H9 (cell line): ENCODE results near the gene CYP2C19. TPM values are rescaled to one million over a fixed set of nuclear protein-coding genes. Genes with fewer than 3 reads are reported as not detected.

Experiments used
- DNase-seq: peaks from one replicate; pipeline ENCODE4 v3.0.0-alpha.2; 2017
- H2AFZ ChIP-seq: one replicate; pipeline ENCODE4 v1.6.1; 2013; ENCODE audit warnings: mild to moderate bottlenecking, low read length, control low read depth, moderate library complexity
- H2AK5ac ChIP-seq: 2 replicates; pipeline ENCODE4 v1.6.1; 2013; ENCODE audit warnings: low read length, control low read depth, mixed read lengths; ENCODE audit not compliant: insufficient read length
- H2BK120ac ChIP-seq: one replicate; pipeline ENCODE4 v1.6.1; 2013; ENCODE audit warnings: low read depth, mild to moderate bottlenecking, low read length, control low read depth, inconsistent platforms; ENCODE audit not compliant: poor library complexity, severe bottlenecking
- H2BK12ac ChIP-seq: 2 replicates; pipeline ENCODE4 v1.6.1; 2013; ENCODE audit warnings: low read length, control low read depth, mixed read lengths, low read depth; ENCODE audit not compliant: insufficient read length
- H2BK15ac ChIP-seq: 2 replicates; pipeline ENCODE4 v1.6.1; 2013; ENCODE audit warnings: low read depth, low read length, control low read depth
- H2BK20ac ChIP-seq: one replicate; pipeline ENCODE4 v1.6.1; 2013; ENCODE audit warnings: low read depth, mild to moderate bottlenecking, low read length, control low read depth, inconsistent platforms; ENCODE audit not compliant: poor library complexity, severe bottlenecking
- H2BK5ac ChIP-seq: 2 replicates; pipeline ENCODE4 v1.6.1; 2013; ENCODE audit warnings: low read length, control low read depth, mixed read lengths; ENCODE audit not compliant: insufficient read length
- H3K14ac ChIP-seq: 2 replicates; pipeline ENCODE4 v1.6.1; 2013; ENCODE audit warnings: low read length, control low read depth; ENCODE audit not compliant: insufficient read depth
- H3K18ac ChIP-seq: 2 replicates; pipeline ENCODE4 v1.6.1; 2013; ENCODE audit warnings: low read depth, mild to moderate bottlenecking, mixed read lengths, low read length, control low read depth; ENCODE audit not compliant: insufficient read length
- H3K23ac ChIP-seq: 2 replicates; pipeline ENCODE4 v1.6.1; 2013; ENCODE audit warnings: low read length, control low read depth, mixed read lengths, low read depth; ENCODE audit not compliant: insufficient read length
- H3K23me2 ChIP-seq: 2 replicates; pipeline ENCODE4 v1.6.1; 2013; ENCODE audit warnings: low read depth, mild to moderate bottlenecking, mixed read lengths, low read length, control low read depth; ENCODE audit not compliant: insufficient read length, poor library complexity, severe bottlenecking
- H3K27ac ChIP-seq: 2 replicates; pipeline ENCODE4 v1.5.1; 2013; ENCODE audit warnings: low read length, control low read depth, mixed read lengths, low read depth; ENCODE audit not compliant: insufficient read length
- H3K27me3 ChIP-seq: 2 replicates; pipeline ENCODE4 v1.6.1; 2013; ENCODE audit warnings: low read length, control low read depth, inconsistent platforms; ENCODE audit not compliant: insufficient read depth
- H3K4ac ChIP-seq: 2 replicates; pipeline ENCODE4 v1.6.1; 2013; ENCODE audit warnings: low read depth, mild to moderate bottlenecking, control low read depth, inconsistent platforms, low read length, moderate library complexity
- H3K4me1 ChIP-seq: 2 replicates; pipeline ENCODE4 v1.6.1; 2013; ENCODE audit warnings: low read length, control low read depth, inconsistent platforms; ENCODE audit not compliant: insufficient read depth
- H3K4me2 ChIP-seq: 2 replicates; pipeline ENCODE4 v1.6.1; 2013; ENCODE audit warnings: low read length, control low read depth, mixed read lengths; ENCODE audit not compliant: insufficient read length, insufficient read depth
- H3K56ac ChIP-seq: 2 replicates; pipeline ENCODE4 v1.6.1; 2013; ENCODE audit warnings: low read depth, mild to moderate bottlenecking, mixed read lengths, low read length, control low read depth; ENCODE audit not compliant: insufficient read length
- H3K79me1 ChIP-seq: 2 replicates; pipeline ENCODE4 v1.6.1; 2013; ENCODE audit warnings: low read depth, mild to moderate bottlenecking, moderate library complexity, low read length, control low read depth, inconsistent platforms; ENCODE audit not compliant: insufficient read depth, poor library complexity, severe bottlenecking
- H3K79me2 ChIP-seq: 2 replicates; pipeline ENCODE4 v1.6.1; 2013; ENCODE audit warnings: low read length, control low read depth, inconsistent platforms; ENCODE audit not compliant: insufficient read depth
- H3K9ac ChIP-seq: 2 replicates; pipeline ENCODE4 v1.6.1; 2013; ENCODE audit warnings: low read length, control low read depth, mixed read lengths; ENCODE audit not compliant: insufficient read length; ENCODE audit errors: extremely low read depth
- H3K9me3 ChIP-seq: one replicate; pipeline ENCODE4 v1.6.1; 2013; ENCODE audit warnings: low read depth, low read length, inconsistent platforms; ENCODE audit not compliant: control insufficient read depth
- H3T11ph ChIP-seq: one replicate; pipeline ENCODE4 v1.6.1; 2013; ENCODE audit warnings: mild to moderate bottlenecking, low read length, control low read depth, inconsistent platforms
- H4K20me1 ChIP-seq: one replicate; pipeline ENCODE4 v1.6.1; 2013; ENCODE audit not compliant: control insufficient read depth, insufficient read length, insufficient read depth
- H4K5ac ChIP-seq: 2 replicates; pipeline ENCODE4 v1.6.1; 2013; ENCODE audit warnings: low read depth, mild to moderate bottlenecking, mixed read lengths, low read length, control low read depth; ENCODE audit not compliant: insufficient read length
- H4K8ac ChIP-seq: replicated peaks from 2 replicates; pipeline ENCODE4 v1.6.1; 2013; ENCODE audit warnings: low read length, control low read depth, mixed read lengths, low read depth; ENCODE audit not compliant: insufficient read length
- H4K91ac ChIP-seq: 2 replicates; pipeline ENCODE4 v1.6.1; 2013; ENCODE audit warnings: low read depth, mild to moderate bottlenecking, moderate library complexity, mixed read lengths, low read length, control low read depth; ENCODE audit not compliant: insufficient read length
- H3K27ac Mint-ChIP-seq, 3 experiments: 2 replicates in 2 of 3; 3 replicates in 1 of 3; pipeline ENCODE4 v1.8.0; 2020 to 2021; ENCODE audit warnings: mixed read lengths in 3 of 3, mild to moderate bottlenecking in 1 of 3, moderate library complexity in 1 of 3
- H3K27me3 Mint-ChIP-seq: 2 replicates; pipeline ENCODE4 v1.8.0; 2021; ENCODE audit warnings: low read depth, mild to moderate bottlenecking, moderate library complexity, mixed read lengths
- H3K36me3 Mint-ChIP-seq, 3 experiments: 2 replicates in 2 of 3; 3 replicates in 1 of 3; pipeline ENCODE4 v1.8.0; 2020 to 2021; ENCODE audit warnings: low read depth in 3 of 3, mixed read lengths in 3 of 3; ENCODE audit not compliant: insufficient read depth in 1 of 3
- H3K4me1 Mint-ChIP-seq, 2 experiments: 2 replicates each; pipeline ENCODE4 v1.8.0; 2020; ENCODE audit warnings: mixed read lengths in 2 of 2
- H3K4me3 Mint-ChIP-seq, 2 experiments: 2 replicates in 1 of 2; 3 replicates in 1 of 2; pipeline ENCODE4 v1.8.0; 2020 to 2021; ENCODE audit warnings: mild to moderate bottlenecking in 2 of 2, mixed read lengths in 2 of 2, moderate library complexity in 1 of 2
- H3K9me3 Mint-ChIP-seq, 2 experiments: 2 replicates in 1 of 2; 3 replicates in 1 of 2; pipeline ENCODE4 v1.8.0; 2020; ENCODE audit warnings: mild to moderate bottlenecking in 2 of 2, mixed read lengths in 2 of 2, moderate library complexity in 1 of 2
- CTCF ChIP-seq: fragments of 200-600 bp; sonication (generic); conservative IDR thresholded peaks from 3 replicates; pipeline ENCODE4 v1.8.0; 2021; ENCODE audit warnings: antibody characterized with exemption, mild to moderate bottlenecking
- total RNA-seq: library from RNA; stranded (reverse); gene quantifications from 2 replicates; pipeline ENCODE4 v1.2.1, GENCODE V29; 2021

The CYP2C19 gene
- total RNA-seq, 1 experiment from 2014 or later, result not detected

GRCh38 chr10:94851263-94851662 lies 88.8 kb downstream of the CYP2C19 start:
- no peak overlapping the region for H3K27ac ChIP-seq
- no peak overlapping the region for H2AK5ac ChIP-seq
- no peak overlapping the region for H2BK5ac ChIP-seq
- H2BK20ac ChIP-seq, result no peak overlapping the region
- no peak overlapping the region for H3K4me3 Mint-ChIP-seq
- no peak overlapping the region for H3K23ac ChIP-seq
- H3K56ac ChIP-seq, result no peak overlapping the region
- no peak overlapping the region for H4K8ac ChIP-seq
- no peak overlapping the region for H2BK12ac ChIP-seq
- no peak overlapping the region for H3K18ac ChIP-seq
- no peaks in the 10 kb centered on the region for H4K20me1 ChIP-seq
- H3K4ac ChIP-seq, result no peak overlapping the region
- no peak overlapping the region for H3K9ac ChIP-seq
- no peak overlapping the region for H2BK120ac ChIP-seq
- H3K79me2 ChIP-seq, result no peaks in the 10 kb centered on the region; the same call in 1 of the 2 replicates
- H3T11ph ChIP-seq, result no peak overlapping the region
- no peaks in the 10 kb centered on the region for H3K9me3 ChIP-seq
- TF ChIP-seq CTCF, result no peak
- no peaks in the 10 kb centered on the region for H3K36me3 Mint-ChIP-seq
- peaks cover 2% of the 10 kb centered on the region for H3K27me3 Mint-ChIP-seq
- peaks cover 0 to 3% of the 10 kb centered on the region in 2 experiments; a peak in 1 of 5 replicates for H3K9me3 Mint-ChIP-seq
- H3K4me1 ChIP-seq, result no peaks in the 10 kb centered on the region
- H3K23me2 ChIP-seq, result no peaks in the 10 kb centered on the region
- no peaks in the 10 kb centered on the region for H3K79me1 ChIP-seq
- H3K27me3 ChIP-seq, result no peaks in the 10 kb centered on the region
- DNase-seq, result no peak
- no peak overlapping the region for H3K4me2 ChIP-seq
- no peak overlapping the region for H3K14ac ChIP-seq
- no peaks in the 10 kb centered on the region for H3K4me1 Mint-ChIP-seq
- H2AFZ ChIP-seq, result no peak overlapping the region
- H4K91ac ChIP-seq, result no peak overlapping the region
- H4K5ac ChIP-seq, result no peak overlapping the region
- no peak overlapping the region for H3K27ac Mint-ChIP-seq
- no peak overlapping the region for H2BK15ac ChIP-seq
